ENCODE measurements around the gene ILF2. TPM values are rescaled to one million over a fixed set of nuclear protein-coding genes. Genes with fewer than 3 reads are reported as not detected.

ILF2 gene
- total RNA-seq, 4 donors from 2014 or later = 59.3 to 125 (median 78.5) TPM

- TF ChIP-seq CTCF (IDR thresholded peaks at IDR 0.05; ENCODE audit: low read depth) = no peak
Observed at GRCh38 chr1:153633754-153634665, 36.8 kb downstream of the ILF2 start, which contains the start of gene CHTOP. Gene CHTOP (plus strand): TSS chr1:153634066. CDS start chr1:153636589, 2,523 bp downstream.

GRCh38 chr1:153633161-153633753, 37.5 kb downstream of the ILF2 start:
- no peak for TF ChIP-seq CTCF (IDR thresholded peaks at IDR 0.05; ENCODE audit: low read depth)

- no peak for TF ChIP-seq CTCF (IDR thresholded peaks at IDR 0.05; ENCODE audit: low read depth)
Observed at GRCh38 chr1:153631047-153632022, 39.5 kb downstream of the ILF2 start.

GRCh38 chr1:153630384-153630783, 40.4 kb downstream of the ILF2 start:
- no peak for TF ChIP-seq CTCF (IDR thresholded peaks at IDR 0.05; ENCODE audit: low read depth)

- TF ChIP-seq CTCF (IDR thresholded peaks at IDR 0.05; ENCODE audit: low read depth) = no peak
Observed at GRCh38 chr1:153629971-153630370, 40.8 kb downstream of the ILF2 start.

GRCh38 chr1:153629343-153629665, 41.5 kb downstream of the ILF2 start:
- no peak for TF ChIP-seq CTCF (IDR thresholded peaks at IDR 0.05; ENCODE audit: low read depth)

Measured in subcutaneous adipose tissue (tissue), 4 donors.